ENCODE data around the gene RASSF4. TPM values are rescaled to one million over a fixed set of nuclear protein-coding genes. Genes with fewer than 3 reads are reported as not detected.

The RASSF4 gene
- total and polyA plus RNA-seq, 2 experiments from 2014 or later: 2.1 to 2.3 TPM

GRCh38 chr10:44911951-44912350 lies 47.7 kb upstream of the RASSF4 start:
- no peak overlapping the region for H3K4me3 ChIP-seq
- H3K9me3 ChIP-seq (ENCODE audit: low read depth): no peaks in the 10 kb centered on the region
- no peak for TF ChIP-seq EZH2 (IDR thresholded peaks at IDR 0.05; ENCODE audit: insufficient read depth, poor library complexity, severe bottlenecking)
- TF ChIP-seq EZH2phosphoT487 (IDR thresholded peaks at IDR 0.05; ENCODE audit: insufficient read depth, low read depth): no peak
- H3K79me2 ChIP-seq (ENCODE audit: insufficient read depth): no peaks in the 10 kb centered on the region
- no peaks in the 10 kb centered on the region for H3F3A ChIP-seq (ENCODE audit: insufficient read depth)
- H3K9me2 ChIP-seq (ENCODE audit: insufficient read depth): no peaks in the 10 kb centered on the region
- WGBS, 2 experiments (ENCODE audit: low coverage in 1 of 2, low lambda C conversion rate in 2 of 2, missing lambda C conversion rate in 2 of 2): 51 to 56% methylated on average over 3 of the region's 3 CpGs
- H3K4me2 ChIP-seq (ENCODE audit: unreplicated experiment): no peak overlapping the region
- H4K20me1 ChIP-seq (ENCODE audit: insufficient read depth): no peaks in the 10 kb centered on the region
- H3K27me3 ChIP-seq (replicated peaks; ENCODE audit: insufficient read depth): peaks cover 22% of the 10 kb centered on the region
- DNase-seq: no peak
- no peak overlapping the region for H3K27ac ChIP-seq
- H3K36me3 ChIP-seq (ENCODE audit: low read depth): no peaks in the 10 kb centered on the region
- in situ Hi-C loops (cut with MboI): no loop called here
- H3K9ac ChIP-seq: no peak overlapping the region
- no peak overlapping the region for H2AFZ ChIP-seq
- H3K4me1 ChIP-seq (ENCODE audit: insufficient read depth): no peaks in the 10 kb centered on the region

DNA sequence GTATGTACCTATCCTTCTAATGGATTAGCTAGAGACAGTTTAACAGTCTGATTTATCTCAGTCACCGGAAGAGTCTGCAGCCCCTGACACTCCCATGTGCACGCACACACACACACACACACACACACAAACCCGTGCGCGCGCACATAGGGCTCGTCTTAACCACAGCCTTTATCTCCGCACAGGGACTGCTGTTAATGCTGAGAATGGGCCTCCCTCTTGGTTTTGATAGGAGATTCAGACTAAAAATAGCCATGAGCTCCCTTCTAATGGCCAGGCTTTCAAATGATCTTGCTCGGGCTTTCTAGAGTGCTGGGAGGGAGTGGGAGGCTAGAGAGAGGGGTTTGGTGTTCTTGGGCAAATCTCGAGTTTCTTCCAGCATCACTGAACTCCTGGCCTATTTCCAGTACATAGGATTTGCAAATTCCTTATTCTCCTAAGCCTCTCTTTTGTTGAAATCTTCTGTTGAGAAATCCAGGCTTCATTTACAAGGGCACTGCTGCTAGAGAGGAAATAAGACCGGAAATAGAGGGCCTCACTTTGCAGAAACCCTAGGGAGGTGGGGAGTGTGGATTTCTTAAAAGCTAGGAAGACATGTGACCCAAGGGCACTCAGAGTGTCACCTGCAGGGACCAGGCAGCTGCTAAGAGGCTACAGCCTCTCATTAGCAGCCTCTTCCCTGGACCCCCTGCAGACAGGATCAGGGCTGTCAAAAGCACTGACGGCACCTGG lies 46.1 kb upstream of the RASSF4 start:
- Histone ChIP-seq H3K4me3 (no peak overlapping the region), H3K36me3 (ENCODE audit: low read depth) (no peaks in the 10 kb centered on the region), H3K79me2 (ENCODE audit: insufficient read depth) (no peaks in the 10 kb centered on the region), H3K9ac (no peak overlapping the region), H3F3A (ENCODE audit: insufficient read depth) (no peaks in the 10 kb centered on the region), H3K4me2 (ENCODE audit: unreplicated experiment) (no peak overlapping the region), H3K9me3 (ENCODE audit: low read depth) (no peaks in the 10 kb centered on the region), H3K27ac (no peak overlapping the region), H3K9me2 (ENCODE audit: insufficient read depth) (no peaks in the 10 kb centered on the region), H4K20me1 (ENCODE audit: insufficient read depth) (no peaks in the 10 kb centered on the region), H3K27me3 (replicated peaks; ENCODE audit: insufficient read depth) (peaks cover 19% of the 10 kb centered on the region; the same call in 1 of the 2 replicates), H2AFZ (no peak overlapping the region), H3K4me1 (ENCODE audit: insufficient read depth) (no peaks in the 10 kb centered on the region)
- in situ Hi-C loops (cut with MboI): no loop called here
- DNase-seq: no peak
- TF ChIP-seq EZH2 (IDR thresholded peaks at IDR 0.05; ENCODE audit: insufficient read depth, poor library complexity, severe bottlenecking): no peak
- WGBS, 2 experiments (ENCODE audit: low coverage in 1 of 2, low lambda C conversion rate in 2 of 2, missing lambda C conversion rate in 2 of 2): 64 to 68% methylated on average over 12 of the region's 12 CpGs

- 55 to 80% methylated on average over 2 of the region's 2 CpGs for WGBS, 2 experiments (ENCODE audit: low coverage in 1 of 2, low lambda C conversion rate in 2 of 2, missing lambda C conversion rate in 2 of 2)
- no peak for DNase-seq
- Histone ChIP-seq H3K4me3 (no peak overlapping the region), H3K4me1 (ENCODE audit: insufficient read depth) (no peaks in the 10 kb centered on the region), H3K79me2 (ENCODE audit: insufficient read depth) (no peaks in the 10 kb centered on the region), H3K9me3 (ENCODE audit: low read depth) (no peaks in the 10 kb centered on the region), H3K4me2 (ENCODE audit: unreplicated experiment) (no peak overlapping the region), H3K9ac (no peak overlapping the region), H2AFZ (no peak overlapping the region), H3K27ac (no peak overlapping the region), H3K9me2 (ENCODE audit: insufficient read depth) (no peaks in the 10 kb centered on the region), H3F3A (ENCODE audit: insufficient read depth) (no peaks in the 10 kb centered on the region), H3K27me3 (replicated peaks; ENCODE audit: insufficient read depth) (peaks cover 32% of the 10 kb centered on the region), H4K20me1 (ENCODE audit: insufficient read depth) (no peaks in the 10 kb centered on the region), H3K36me3 (ENCODE audit: low read depth) (no peaks in the 10 kb centered on the region)
- in situ Hi-C loops (cut with MboI): no loop called here
- TF ChIP-seq EZH2phosphoT487 (IDR thresholded peaks at IDR 0.05; ENCODE audit: insufficient read depth, low read depth) (no peak), EZH2 (IDR thresholded peaks at IDR 0.05; ENCODE audit: insufficient read depth, poor library complexity, severe bottlenecking) (no peak)
Observed at GRCh38 chr10:44914891-44915290, 44.7 kb upstream of the RASSF4 start.

DNA sequence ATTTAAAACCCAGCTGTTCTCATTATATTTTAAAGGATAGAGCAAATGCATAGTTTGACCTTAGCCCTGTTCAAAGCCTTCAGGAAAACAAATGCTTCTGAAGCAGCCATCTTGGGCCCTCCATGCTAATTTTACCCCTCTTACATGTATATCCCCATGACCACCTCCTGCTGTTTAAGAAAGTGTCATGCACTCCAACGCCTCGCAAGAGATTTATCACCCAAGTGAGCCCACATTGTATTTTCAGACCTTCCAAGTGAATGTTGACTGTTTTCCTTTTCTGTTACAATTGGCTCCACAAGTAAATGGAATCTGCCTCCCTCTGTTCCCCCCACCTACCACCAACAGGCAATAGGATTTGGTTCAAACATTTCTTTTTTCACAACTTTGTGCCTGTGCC lies 43.2 kb upstream of the RASSF4 start:
- in situ Hi-C loops (cut with MboI): no loop called here

More for the DNA sequence above, 43.2 kb upstream of the RASSF4 start:
- no peak for DNase-seq
- Histone ChIP-seq H3K79me2 (ENCODE audit: insufficient read depth) (no peaks in the 10 kb centered on the region), H3F3A (ENCODE audit: insufficient read depth) (no peaks in the 10 kb centered on the region), H3K4me3 (no peak overlapping the region), H3K9me3 (ENCODE audit: low read depth) (no peaks in the 10 kb centered on the region), H3K27me3 (replicated peaks; ENCODE audit: insufficient read depth) (peaks cover 26% of the 10 kb centered on the region), H3K36me3 (ENCODE audit: low read depth) (no peaks in the 10 kb centered on the region), H4K20me1 (ENCODE audit: insufficient read depth) (no peaks in the 10 kb centered on the region), H3K4me1 (ENCODE audit: insufficient read depth) (no peaks in the 10 kb centered on the region), H3K4me2 (ENCODE audit: unreplicated experiment) (no peak overlapping the region), H3K27ac (no peak overlapping the region), H3K9me2 (ENCODE audit: insufficient read depth) (no peaks in the 10 kb centered on the region), H2AFZ (no peak overlapping the region), H3K9ac (no peak overlapping the region)
- no peak for TF ChIP-seq EZH2phosphoT487 (IDR thresholded peaks at IDR 0.05; ENCODE audit: insufficient read depth, low read depth)
- no peak for TF ChIP-seq EZH2 (IDR thresholded peaks at IDR 0.05; ENCODE audit: insufficient read depth, poor library complexity, severe bottlenecking)
- WGBS, 2 experiments (ENCODE audit: low coverage in 1 of 2, low lambda C conversion rate in 2 of 2, missing lambda C conversion rate in 2 of 2): 70 to 78% methylated on average over 2 of the region's 2 CpGs
